Stomach (tissue), 9 donors: ENCODE results near the gene PDE8A. TPM values are rescaled to one million over a fixed set of nuclear protein-coding genes. Genes with fewer than 3 reads are reported as not detected.

Experiments used
- DNase-seq, 2 donors: peaks; one replicate each; pipeline versions ENCODE4 v3.0.0 to v3.0.0-alpha.2; 2013 to 2019
- H3K27ac ChIP-seq, 5 donors: fragments of 200-600 bp in 4 of 5; sonication (generic) in 4 of 5; one replicate each; pipeline ENCODE4 v1.5.1; 2013 to 2019; ENCODE audit warnings: mild to moderate bottlenecking in 1 of 5, moderate library complexity in 1 of 5
- H3K27me3 ChIP-seq, 3 donors: fragments of 200-600 bp; sonication (generic); one replicate each; pipeline ENCODE4 v1.5.1; 2017 to 2019; ENCODE audit warnings: mixed run types in 1 of 3
- H3K36me3 ChIP-seq, 4 donors: fragments of 200-600 bp; sonication (generic); 1 replicate in 3 of 4; 2 replicates in 1 of 4; pipeline ENCODE4 v1.5.1; 2016 to 2019
- H3K4me1 ChIP-seq, 4 donors: fragments of 200-600 bp; sonication (generic); one replicate each; pipeline ENCODE4 v1.5.1; 2016 to 2019
- H3K4me3 ChIP-seq, 4 donors: fragments of 200-600 bp; sonication (generic) in 3 of 4; one replicate each; pipeline ENCODE4 v1.5.1; 2016 to 2019; ENCODE audit warnings: mild to moderate bottlenecking in 1 of 4
- H3K9me3 ChIP-seq, 4 donors: fragments of 200-600 bp; sonication (generic); one replicate each; pipeline ENCODE4 v1.5.1; 2016 to 2019
- CTCF ChIP-seq, 7 experiments: fragments of 450-650 bp in 4 of 7; fragments of 200-600 bp in 3 of 7; sonication (generic) in 3 of 7; IDR thresholded peaks; one replicate each; pipeline ENCODE4 v1.5.1; 2016 to 2019; ENCODE audit warnings: antibody characterized with exemption in 7 of 7, control low read depth in 2 of 7, mild to moderate bottlenecking in 1 of 7
- EP300 ChIP-seq: sonication (generic); formaldehyde crosslinking; IDR thresholded peaks from one replicate; pipeline ENCODE4 v1.6.1; 2017; ENCODE audit warnings: antibody characterized with exemption
- POLR2A ChIP-seq, 4 donors: fragments of 450-650 bp; IDR thresholded peaks; one replicate each; pipeline ENCODE4 v1.6.1; 2016; ENCODE audit warnings: antibody characterized with exemption in 4 of 4, control low read depth in 2 of 4, mild to moderate bottlenecking in 1 of 4, moderate library complexity in 1 of 4
- POLR2AphosphoS5 ChIP-seq, 3 donors: sonication (generic); formaldehyde crosslinking; IDR thresholded peaks; one replicate each; pipeline ENCODE4 v1.6.1; 2016; ENCODE audit warnings: antibody characterized with exemption in 3 of 3
- WGBS, 5 donors: extraction: QIAGEN DNeasy Blood & Tissue Kit in 3 of 5; methylation state at CpG; one replicate each; pipeline versions ENCODE4 v1.1.5 to v1.1.7; 2013 to 2018; 5-methylcytosine and 5-hydroxymethylcytosine counted together
- intact Hi-C: fragments of 100-400 bp; cut with DNase I; formaldehyde crosslinking; loops from one replicate; pipeline ENCODE4 v1.15.1; 2023; ENCODE audit warnings: low total_unique reads
- polyA plus RNA-seq, 3 donors: library from polyadenylated mRNA; stranded (reverse); fragments of 200-250 nt; gene quantifications; one replicate each; pipeline ENCODE4 v1.2.3, GENCODE V29; 2013
- total RNA-seq, 5 donors: library from RNA; depleted of rRNA; stranded (reverse); fragments of >200 nt; gene quantifications; one replicate each; pipeline versions ENCODE4 v1.1.0 to v1.2.3, GENCODE V29; 2014 to 2016
- donor health status: healthy with polysubstance abuse.
- donor health status: Bipolar disorder and iron deficiency.
- donor health status: healthy.

Gene PDE8A
- total and polyA plus RNA-seq, 8 donors: 15.6 to 85.9 (median 38.3) TPM

GRCh38 chr15:85094685-85095084, 113.0 kb downstream of the PDE8A start:
- Histone ChIP-seq H3K4me1 (no peaks in the 10 kb centered on the region), H3K36me3 (peaks cover 6 to 96% (median 76%) of the 10 kb centered on the region in 4 donors), H3K27me3 (no peaks in the 10 kb centered on the region), H3K4me3 (no peak overlapping the region), H3K27ac (no peak overlapping the region), H3K9me3 (no peaks in the 10 kb centered on the region)
- TF ChIP-seq POLR2A (IDR thresholded peaks at IDR 0.05): no peak
- intact Hi-C loops: no loop called here
- WGBS, 5 donors: 93 to 99% (median 95%) methylated on average over 3 of the region's 3 CpGs
- DNase-seq: no peak

GRCh38 chr15:85095566-85095965, 113.9 kb downstream of the PDE8A start:
- Histone ChIP-seq H3K27ac (no peak overlapping the region), H3K36me3 (peaks cover 5 to 96% (median 76%) of the 10 kb centered on the region in 4 donors), H3K27me3 (no peaks in the 10 kb centered on the region), H3K4me1 (no peaks in the 10 kb centered on the region), H3K4me3 (no peak overlapping the region), H3K9me3 (no peaks in the 10 kb centered on the region)
- intact Hi-C loops: no loop called here
- no peak for DNase-seq
- no peak for TF ChIP-seq POLR2AphosphoS5 (IDR thresholded peaks at IDR 0.05)
- no peak for TF ChIP-seq CTCF (IDR thresholded peaks at IDR 0.05)
- no peak for TF ChIP-seq EP300
- TF ChIP-seq POLR2A (IDR thresholded peaks at IDR 0.05): no peak
- 82 to 96% (median 94%) methylated on average over 6 of the region's 6 CpGs for WGBS, 5 donors

GRCh38 chr15:85097250-85097649, 115.6 kb downstream of the PDE8A start:
- DNase-seq: no peak
- Histone ChIP-seq H3K27ac (no peak overlapping the region), H3K9me3 (no peaks in the 10 kb centered on the region), H3K4me1 (no peaks in the 10 kb centered on the region), H3K4me3 (no peak overlapping the region), H3K27me3 (no peaks in the 10 kb centered on the region), H3K36me3 (peaks cover 3 to 95% (median 76%) of the 10 kb centered on the region in 4 donors)
- WGBS, 5 donors: 64 to 74% (median 67%) methylated on average over 5 of the region's 5 CpGs
- no peak for TF ChIP-seq CTCF (IDR thresholded peaks at IDR 0.05)
- TF ChIP-seq POLR2A (IDR thresholded peaks at IDR 0.05): no peak
- no peak for TF ChIP-seq EP300
- no peak for TF ChIP-seq POLR2AphosphoS5 (IDR thresholded peaks at IDR 0.05)
- intact Hi-C loops: no loop called here

GRCh38 chr15:85097725-85098124, 116.1 kb downstream of the PDE8A start:
- peak in 1 of 2 donors; percentile 19 for DNase-seq
- Histone ChIP-seq H3K4me3 (no peak overlapping the region), H3K36me3 (peaks cover 3 to 94% (median 76%) of the 10 kb centered on the region in 4 donors), H3K4me1 (no peaks in the 10 kb centered on the region), H3K9me3 (no peaks in the 10 kb centered on the region), H3K27me3 (no peaks in the 10 kb centered on the region), H3K27ac (no peak overlapping the region)
- WGBS, 5 donors: 31 to 52% (median 45%) methylated on average over 2 of the region's 2 CpGs
- intact Hi-C loops: no loop called here
- TF ChIP-seq POLR2AphosphoS5 (IDR thresholded peaks at IDR 0.05): no peak
- TF ChIP-seq CTCF (IDR thresholded peaks at IDR 0.05): no peak
- TF ChIP-seq POLR2A (IDR thresholded peaks at IDR 0.05): no peak
- TF ChIP-seq EP300: no peak

- intact Hi-C loops: no loop called here
- H3K4me1 ChIP-seq: no peaks in the 10 kb centered on the region
- no peaks in the 10 kb centered on the region for H3K27me3 ChIP-seq
- DNase-seq: no peak
- no peak for TF ChIP-seq CTCF (IDR thresholded peaks at IDR 0.05)
- no peak for TF ChIP-seq POLR2AphosphoS5 (IDR thresholded peaks at IDR 0.05)
- TF ChIP-seq EP300: no peak
- TF ChIP-seq POLR2A (IDR thresholded peaks at IDR 0.05): no peak
- no peak overlapping the region for H3K4me3 ChIP-seq
- no peak overlapping the region for H3K27ac ChIP-seq
- H3K36me3 ChIP-seq: peaks cover 3 to 92% (median 76%) of the 10 kb centered on the region in 4 donors
- WGBS, 5 donors: 83 to 96% (median 89%) methylated on average over 10 of the region's 10 CpGs
- H3K9me3 ChIP-seq: no peaks in the 10 kb centered on the region
Observed at GRCh38 chr15:85099195-85099803, 117.6 kb downstream of the PDE8A start.
